SK-N-SH treated with all-trans-retinoic acid at 6 μM for 48 hours (cell line): ENCODE results near the gene TSSK6.

ENCODE experiments used
- CSRNP3 ChIP-seq: fragments of 250-450 bp; sonication (Bioruptor Pico); IDR thresholded peaks from 2 replicates; pipeline ENCODE4 v1.5.1; 2021; ENCODE audit warnings: mild to moderate bottlenecking, moderate library complexity
- GLIS3 ChIP-seq: fragments of 250-450 bp; sonication (Bioruptor Pico); IDR thresholded peaks from 2 replicates; pipeline ENCODE4 v1.5.0; 2020; ENCODE audit warnings: mild to moderate bottlenecking, moderate library complexity
- PATZ1 ChIP-seq: fragments of 250-450 bp; sonication (Bioruptor Pico); IDR thresholded peaks from 2 replicates; pipeline ENCODE4 v1.8.0; 2020; ENCODE audit warnings: mild to moderate bottlenecking, moderate library complexity, borderline replicate concordance

- TF ChIP-seq GLIS3 (CRISPR knock-in tag), result no peak
- TF ChIP-seq PATZ1 (CRISPR knock-in tag), result no peak
- no peak for TF ChIP-seq CSRNP3 (CRISPR knock-in tag)
Observed at GRCh38 chr19:19551853-19552192, 36.5 kb upstream of the TSSK6 start.
